SKM-1 treated with dmso at 0.1 percent for 144 hours (cell line): ENCODE data around the gene MSX2.

Experiments
- DNase-seq: peaks from one replicate; lab custom pipeline; 2025; ENCODE audit not compliant: unreplicated experiment; lab: John Stamatoyannopoulos, UW

Gene MSX2

GRCh38 chr5:174765540-174765939, 41.2 kb downstream of the MSX2 start:
- no peak for DNase-seq

- DNase-seq = no peak
Measured at GRCh38 chr5:174767670-174768069, 43.3 kb downstream of the MSX2 start.

GRCh38 chr5:174769005-174769404, 44.6 kb downstream of the MSX2 start:
- no peak for DNase-seq

- DNase-seq = no peak
Measured at GRCh38 chr5:174773371-174773770, 49.0 kb downstream of the MSX2 start.

GRCh38 chr5:174775081-174775480, 50.7 kb downstream of the MSX2 start:
- no peak for DNase-seq

- no peak for DNase-seq
Measured at GRCh38 chr5:174777111-174777510, 52.7 kb downstream of the MSX2 start.

- no peak for DNase-seq
Measured at GRCh38 chr5:174777583-174777982, 53.2 kb downstream of the MSX2 start.
